Mucosa of rectum (tissue), 2 donors: Measurements from ENCODE around the gene FKTN.
"Not testable (repeated sequence)": the region's sequence is repeated elsewhere in the genome, so short reads cannot be mapped to it uniquely, and the experiment has no call there.

ENCODE experiments used
- H3K27ac ChIP-seq, 2 donors: one replicate each; pipeline ENCODE4 v1.7.0; 2013; ENCODE audit warnings: inconsistent platforms in 2 of 2, low read depth in 2 of 2, low read length in 2 of 2
- H3K27me3 ChIP-seq, 2 donors: one replicate each; pipeline ENCODE4 v1.7.0; 2013; ENCODE audit warnings: low read length in 2 of 2; ENCODE audit not compliant: control insufficient read depth in 2 of 2, insufficient read depth in 2 of 2
- H3K36me3 ChIP-seq, 2 donors: one replicate each; pipeline ENCODE4 v1.7.0; 2013; ENCODE audit warnings: low read length in 2 of 2; ENCODE audit not compliant: control insufficient read depth in 2 of 2, insufficient read depth in 2 of 2
- H3K4me1 ChIP-seq, 2 donors: one replicate each; pipeline ENCODE4 v1.7.0; 2013; ENCODE audit warnings: low read length in 2 of 2, mild to moderate bottlenecking in 1 of 2; ENCODE audit not compliant: control insufficient read depth in 2 of 2, insufficient read depth in 2 of 2
- H3K4me3 ChIP-seq, 2 donors: one replicate each; pipeline ENCODE4 v1.7.0; 2013; ENCODE audit warnings: low read length in 2 of 2
- H3K9ac ChIP-seq, 2 donors: one replicate each; pipeline ENCODE4 v1.7.0; 2013; ENCODE audit warnings: low read length in 2 of 2, low read depth in 1 of 2, mild to moderate bottlenecking in 1 of 2
- H3K9me3 ChIP-seq, 2 donors: one replicate each; pipeline ENCODE4 v1.7.0; 2013; ENCODE audit warnings: low read length in 2 of 2; ENCODE audit not compliant: control insufficient read depth in 2 of 2
- donor health status: healthy.
- donor health status: Normal muscosa, but diverticular disease.

Gene FKTN

GRCh38 chr9:105557804-105558610 is at the start of gene FKTN:
FKTN (plus strand) TSS chr9:105558131; CDS start chr9:105575033, 16,902 bp downstream.
- Histone ChIP-seq H3K36me3 (no peaks in the 10 kb centered on the region), H3K27ac (peak within 1 kb of the TSS; percentile 25 to 52), H3K9ac (peak within 1 kb of the TSS; percentile 79 to 81)

GRCh38 chr9:105508530-105508929 is 49.4 kb upstream of the FKTN start:
- Histone ChIP-seq H3K27ac (no peak overlapping the region), H3K9ac (no peak overlapping the region), H3K4me3 (no peak overlapping the region), H3K27me3 (no peaks in the 10 kb centered on the region), H3K36me3 (peaks cover 0 to 1% of the 10 kb centered on the region in 2 donors), H3K9me3 (no peaks in the 10 kb centered on the region), H3K4me1 (peaks cover 2 to 3% of the 10 kb centered on the region in 2 donors)

More at GRCh38 chr9:105557804-105558610, at the start of gene FKTN:
- Histone ChIP-seq H3K9me3 (peaks cover 2 to 3% of the 10 kb centered on the region in 2 donors), H3K4me1 (peaks cover 5 to 7% of the 10 kb centered on the region in 2 donors), H3K27me3 (no peaks in the 10 kb centered on the region), H3K4me3 (peak within 1 kb of the TSS; percentile 95 to 97)

GRCh38 chr9:105510024-105510423 is 47.9 kb upstream of the FKTN start:
- Histone ChIP-seq H3K27me3 (no peaks in the 10 kb centered on the region), H3K36me3 (peaks cover 0 to 1% of the 10 kb centered on the region in 2 donors), H3K4me3 (no peak overlapping the region), H3K4me1 (peaks cover 2 to 3% of the 10 kb centered on the region in 2 donors), H3K9me3 (no peaks in the 10 kb centered on the region), H3K27ac (no peak overlapping the region), H3K9ac (no peak overlapping the region)

- Histone ChIP-seq H3K9me3 (no peaks in the 10 kb centered on the region), H3K4me3 (no peak overlapping the region), H3K27me3 (no peaks in the 10 kb centered on the region), H3K36me3 (peaks cover 0 to 7% of the 10 kb centered on the region in 2 donors), H3K9ac (no peak overlapping the region), H3K27ac (no peak overlapping the region), H3K4me1 (peaks cover 2 to 3% of the 10 kb centered on the region in 2 donors)
Measured at GRCh38 chr9:105511446-105511845, 46.5 kb upstream of the FKTN start.

GRCh38 chr9:105515811-105516413 is 42.0 kb upstream of the FKTN start:
- no peak overlapping the region for H3K4me3 ChIP-seq
- H3K9me3 ChIP-seq = no peaks in the 10 kb centered on the region
- H3K4me1 ChIP-seq = no peaks in the 10 kb centered on the region
- no peak overlapping the region for H3K9ac ChIP-seq
- H3K27me3 ChIP-seq = no peaks in the 10 kb centered on the region
- H3K36me3 ChIP-seq = peaks cover 0 to 5% of the 10 kb centered on the region in 2 donors
- H3K27ac ChIP-seq = no peak overlapping the region

- not testable (repeated sequence) for H3K9me3 ChIP-seq, H3K4me3 ChIP-seq, H3K27me3 ChIP-seq, H3K4me1 ChIP-seq, H3K36me3 ChIP-seq, H3K9ac ChIP-seq
- peak overlapping the region in 1 of 2 donors; percentile 55 for H3K27ac ChIP-seq
Measured at GRCh38 chr9:105519710-105520369, 38.1 kb upstream of the FKTN start.

- not testable (repeated sequence) for H3K27me3 ChIP-seq, H3K9me3 ChIP-seq, H3K4me3 ChIP-seq, H3K36me3 ChIP-seq, H3K4me1 ChIP-seq, H3K27ac ChIP-seq, H3K9ac ChIP-seq
Measured at GRCh38 chr9:105520992-105521391, 36.9 kb upstream of the FKTN start.

- H3K27me3 ChIP-seq, H3K9me3 ChIP-seq, H3K9ac ChIP-seq, H3K4me3 ChIP-seq, H3K27ac ChIP-seq, H3K36me3 ChIP-seq, H3K4me1 ChIP-seq: not testable (repeated sequence)
Measured at GRCh38 chr9:105522618-105523385, 35.1 kb upstream of the FKTN start.

- H3K27ac ChIP-seq = no peak overlapping the region
- no peaks in the 10 kb centered on the region for H3K4me1 ChIP-seq
- peaks cover 0 to 2% of the 10 kb centered on the region in 2 donors for H3K36me3 ChIP-seq
- H3K9me3 ChIP-seq = no peaks in the 10 kb centered on the region
- no peak overlapping the region for H3K9ac ChIP-seq
- no peak overlapping the region for H3K4me3 ChIP-seq
- no peaks in the 10 kb centered on the region for H3K27me3 ChIP-seq
Measured at GRCh38 chr9:105531530-105531929, 26.4 kb upstream of the FKTN start.
